Activated naive CD4-positive, alpha-beta T cell treated with Interleukin-2 at 50 U/mL for 16 hours (primary cell): Measurements from ENCODE around the gene FAM163A.
A peak's percentile ranks its signal among the peaks of the same experiment; 100 is the strongest.
"Not testable (repeated sequence)": the region's sequence is repeated elsewhere in the genome, so short reads cannot be mapped to it uniquely, and the experiment has no call there.

Experiments used
- DNase-seq: peaks from one replicate; pipeline ENCODE4 v3.0.0-alpha.2; 2020

Gene FAM163A

DNA sequence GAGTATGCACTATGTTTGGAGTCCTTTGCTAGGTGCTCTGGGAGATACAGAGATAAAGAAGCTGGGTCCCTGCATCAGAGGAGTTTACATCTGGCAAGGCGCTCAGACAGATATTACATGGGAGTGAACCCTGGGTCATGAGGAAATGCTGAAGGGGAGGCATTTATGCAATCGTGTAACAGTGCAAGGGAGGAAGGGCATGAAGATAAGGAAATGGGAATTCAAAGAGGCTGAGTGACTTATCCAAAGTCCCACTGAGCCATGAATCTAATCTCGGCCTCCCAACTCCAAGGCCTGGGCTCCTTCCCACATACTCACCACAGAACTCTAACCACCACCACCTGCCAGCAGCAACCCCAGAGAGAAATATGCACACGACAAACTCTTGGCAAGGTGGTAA lies 51.6 kb downstream of the FAM163A start:
- no peak for DNase-seq

GRCh38 chr1:179798213-179798863 lies 55.2 kb downstream of the FAM163A start:
- DNase-seq, result no peak

- no peak for DNase-seq
Observed at GRCh38 chr1:179798864-179799516, 55.9 kb downstream of the FAM163A start.

GRCh38 chr1:179800481-179800880 lies 57.4 kb downstream of the FAM163A start:
- DNase-seq, result no peak

DNA sequence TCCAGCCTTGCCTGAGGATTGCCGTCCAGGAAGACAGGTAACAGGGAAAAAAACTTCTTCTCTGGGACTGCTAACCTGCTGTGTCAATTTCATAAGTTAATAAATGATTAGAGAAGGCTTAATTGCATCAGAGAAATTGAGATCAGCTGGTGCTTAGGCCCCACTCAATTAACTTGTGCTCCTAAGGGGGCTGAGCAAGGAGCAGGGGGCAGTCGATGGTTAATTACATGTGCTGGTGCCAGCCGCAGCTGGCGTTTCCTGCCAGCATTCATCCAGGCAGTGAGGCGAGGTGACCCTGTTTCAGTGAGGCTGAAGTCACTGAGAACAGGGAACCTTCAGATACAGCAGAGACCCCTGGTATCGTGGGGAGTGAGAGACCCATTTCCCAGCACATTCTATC lies 60.0 kb downstream of the FAM163A start:
- DNase-seq, result no peak

DNA sequence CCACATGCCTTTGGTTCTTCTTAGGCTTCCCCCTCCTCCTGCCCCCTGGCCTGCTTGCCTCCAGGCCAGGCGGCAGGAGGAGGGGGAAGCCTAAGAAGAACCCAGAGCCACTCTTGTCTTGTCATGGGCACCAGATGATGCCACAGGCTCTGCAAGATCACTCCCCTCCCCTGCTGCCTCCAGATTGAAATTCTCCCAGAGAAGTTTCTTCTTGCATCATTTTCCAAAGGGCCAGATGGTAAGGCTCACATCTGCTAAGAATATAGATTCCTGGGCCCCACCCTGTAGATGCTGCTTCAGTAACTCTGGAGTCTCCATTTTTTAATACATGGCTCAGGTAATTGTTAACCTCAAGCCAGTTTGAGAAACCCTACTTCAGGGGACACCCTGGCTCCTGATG lies 60.8 kb downstream of the FAM163A start:
- no peak for DNase-seq

- not testable (repeated sequence) for DNase-seq
Observed at GRCh38 chr1:179804417-179804816, 61.3 kb downstream of the FAM163A start.

DNA sequence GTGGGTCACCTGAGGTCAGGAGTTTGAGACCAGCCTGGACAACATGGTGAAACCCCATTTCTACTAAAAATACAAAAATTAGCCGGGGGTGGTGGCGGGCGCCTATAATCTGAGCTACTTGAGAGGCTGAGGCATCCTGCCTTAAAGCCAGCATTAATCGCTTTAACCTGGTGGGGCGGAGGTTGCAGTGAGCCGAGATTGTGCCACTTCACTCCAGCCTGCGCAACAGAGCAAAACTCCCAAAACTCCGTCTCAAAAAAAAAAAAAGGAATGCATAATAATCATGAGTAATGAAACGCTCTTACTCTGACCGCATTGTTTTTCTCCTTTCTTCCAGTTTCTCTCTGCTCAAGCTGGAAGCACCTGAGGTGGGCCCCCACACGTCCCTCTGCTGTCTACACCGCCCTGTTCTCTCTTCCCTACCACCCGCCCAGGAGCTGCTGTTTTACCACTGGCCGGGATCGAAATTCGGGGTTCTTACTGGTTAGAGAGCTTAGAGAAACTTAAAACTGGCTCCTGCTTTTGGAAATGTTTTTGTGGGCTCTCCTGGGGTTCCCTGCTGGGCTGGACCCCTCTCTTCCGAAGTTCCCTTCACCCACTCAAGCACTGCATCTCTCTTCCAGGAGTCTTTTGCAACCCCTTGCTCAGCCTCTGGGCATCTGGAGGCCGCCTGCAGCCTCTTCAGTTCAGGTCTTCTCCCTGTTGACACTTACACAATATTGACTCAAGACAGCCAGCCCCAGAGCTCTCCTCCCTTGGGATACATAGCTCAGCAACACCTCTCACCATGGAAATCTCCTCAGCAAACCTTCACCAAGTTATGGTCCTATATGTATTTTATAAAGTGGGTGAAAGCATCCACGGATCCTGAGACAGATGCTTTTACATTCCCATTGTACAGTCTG lies 62.5 kb downstream of the FAM163A start:
- DNase-seq, result no peak

GRCh38 chr1:179806333-179806732 lies 63.2 kb downstream of the FAM163A start:
- DNase-seq, result no peak

- DNase-seq, result no peak
Observed at GRCh38 chr1:179807291-179807690, 64.2 kb downstream of the FAM163A start.

DNA sequence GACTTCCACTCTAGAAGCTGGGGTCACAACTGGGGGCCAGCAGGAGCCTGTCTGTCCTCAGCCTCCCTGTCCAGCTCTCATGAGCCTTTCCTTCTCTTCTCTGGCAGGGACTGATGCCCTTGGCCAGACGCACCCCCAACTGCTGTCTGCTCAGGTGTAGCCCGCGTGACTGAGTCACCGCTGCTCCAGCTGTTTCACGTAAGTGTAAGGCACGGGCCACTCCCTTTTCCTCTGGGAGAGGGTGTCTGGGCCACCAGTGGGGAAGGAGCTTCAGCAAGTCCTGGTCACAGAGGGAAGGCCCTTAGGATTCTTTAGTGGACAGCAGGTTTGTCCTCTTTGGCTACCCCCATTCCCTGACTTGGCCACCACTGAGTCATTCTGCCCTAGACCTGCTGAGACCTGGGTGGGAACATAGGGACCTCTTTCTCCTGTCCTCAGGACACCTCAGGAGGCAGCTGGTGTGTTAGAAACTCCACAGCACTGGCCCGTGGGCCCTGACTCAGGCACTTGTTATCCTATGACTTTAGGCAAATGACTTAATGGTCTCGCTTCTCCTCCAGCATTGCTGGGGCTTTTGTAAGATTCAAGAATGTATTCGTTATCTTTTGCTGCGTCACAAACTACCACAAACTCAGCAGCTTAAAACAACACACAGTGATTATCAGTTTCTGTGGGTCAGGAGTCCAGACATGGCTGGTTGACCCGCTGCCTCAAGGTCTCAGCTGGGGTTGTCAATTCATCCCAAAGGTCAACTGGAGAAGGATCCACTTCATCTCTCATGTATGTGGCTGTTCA lies 64.8 kb downstream of the FAM163A start:
- no peak for DNase-seq

- DNase-seq, result no peak
Observed at GRCh38 chr1:179808503-179808902, 65.4 kb downstream of the FAM163A start.

- peak; percentile 62 for DNase-seq
Observed at GRCh38 chr1:179809506-179810366, 66.6 kb downstream of the FAM163A start.

DNA sequence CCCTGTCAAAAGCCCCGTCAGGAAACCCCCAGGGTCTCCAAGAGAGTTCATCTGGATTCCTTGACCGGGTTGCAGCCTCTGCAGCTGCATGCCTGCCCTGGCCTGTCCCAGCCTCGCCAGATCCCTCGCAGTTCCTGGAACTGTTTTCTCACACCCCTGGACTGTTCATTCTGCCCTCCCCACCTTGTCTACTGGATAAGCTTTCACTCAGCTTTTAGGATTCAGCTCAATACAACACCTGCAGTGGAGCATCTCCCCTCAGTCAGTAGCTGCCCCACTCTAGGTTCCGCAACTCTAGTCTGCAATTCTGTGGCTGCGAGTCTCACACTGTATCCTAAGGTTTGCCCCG lies 67.2 kb downstream of the FAM163A start:
- no peak for DNase-seq

- DNase-seq, result no peak
Observed at GRCh38 chr1:179812501-179813292, 69.6 kb downstream of the FAM163A start.

DNA sequence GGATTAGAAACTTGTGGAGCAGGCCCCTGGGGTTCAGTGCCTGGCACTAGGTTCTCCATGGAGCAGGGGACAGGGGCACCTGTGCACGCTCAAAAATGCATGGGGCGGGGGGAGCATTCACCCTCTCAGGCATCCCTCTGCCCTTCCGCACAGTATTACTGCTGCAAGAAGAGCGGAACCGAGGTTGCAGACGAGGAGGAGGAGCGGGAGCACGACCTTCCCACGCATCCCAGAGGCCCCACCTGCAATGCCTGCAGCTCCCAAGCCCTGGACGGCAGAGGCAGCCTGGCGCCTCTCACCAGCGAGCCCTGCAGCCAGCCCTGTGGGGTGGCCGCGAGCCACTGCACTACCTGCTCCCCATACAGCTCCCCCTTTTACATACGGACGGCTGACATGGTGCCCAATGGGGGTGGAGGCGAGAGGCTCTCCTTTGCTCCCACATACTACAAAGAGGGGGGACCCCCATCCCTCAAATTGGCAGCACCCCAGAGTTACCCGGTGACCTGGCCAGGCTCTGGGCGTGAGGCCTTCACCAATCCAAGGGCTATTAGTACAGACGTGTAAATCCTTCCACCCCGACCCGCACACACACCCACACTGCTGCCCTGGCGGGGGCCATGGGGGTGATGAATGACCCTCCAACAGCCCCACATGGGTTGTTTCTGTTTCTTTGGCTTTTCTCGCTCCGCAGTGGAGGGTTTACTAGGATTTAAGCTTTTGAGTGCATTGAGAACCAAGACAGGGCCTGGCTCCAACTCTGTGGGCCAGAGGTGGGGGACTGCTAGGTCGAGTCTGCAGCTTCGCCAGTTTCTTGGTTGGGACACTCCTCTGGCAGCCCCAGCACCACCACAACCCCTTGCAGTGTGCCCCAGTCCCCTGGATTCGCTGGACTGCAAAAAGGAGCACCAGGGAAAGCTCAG lies 70.8 kb downstream of the FAM163A start:
- DNase-seq, result no peak

DNA sequence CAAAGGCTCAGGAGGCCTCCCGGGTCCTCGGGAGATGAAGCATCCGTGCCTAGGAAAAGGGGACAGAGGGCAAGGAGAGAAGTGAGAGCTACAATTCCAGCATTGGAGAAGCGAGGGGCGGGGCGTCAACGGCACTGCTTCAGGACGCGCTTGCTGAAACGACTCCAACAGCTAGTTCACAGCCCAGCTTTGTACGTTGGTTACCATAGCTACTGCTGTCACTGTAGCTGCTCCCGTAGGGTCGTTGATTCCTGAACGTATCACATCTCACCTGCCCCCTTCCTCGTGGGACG lies 71.4 kb downstream of the FAM163A start:
- no peak for DNase-seq

DNA sequence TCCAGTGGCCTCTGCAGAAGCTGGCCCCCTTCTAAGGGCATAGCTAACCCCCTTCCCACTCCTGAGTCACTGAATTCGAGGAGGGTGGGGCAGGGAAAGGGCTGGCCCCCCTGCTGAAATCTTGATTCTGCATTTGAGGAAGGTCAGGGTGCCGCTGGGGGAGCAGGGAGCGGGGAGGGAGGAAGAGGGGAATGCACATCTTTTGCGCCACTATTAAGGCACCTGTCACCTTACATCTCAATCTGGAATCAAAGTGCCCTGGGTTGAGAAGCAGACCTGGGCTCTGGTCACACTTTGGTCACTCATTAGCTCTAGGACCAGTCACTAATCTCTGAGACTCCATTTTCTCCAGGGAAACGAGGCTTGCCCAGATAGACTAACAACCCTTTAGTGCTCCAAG lies 72.5 kb downstream of the FAM163A start:
- DNase-seq, result no peak

- no peak for DNase-seq
Observed at GRCh38 chr1:179816196-179816960, 73.3 kb downstream of the FAM163A start.

DNA sequence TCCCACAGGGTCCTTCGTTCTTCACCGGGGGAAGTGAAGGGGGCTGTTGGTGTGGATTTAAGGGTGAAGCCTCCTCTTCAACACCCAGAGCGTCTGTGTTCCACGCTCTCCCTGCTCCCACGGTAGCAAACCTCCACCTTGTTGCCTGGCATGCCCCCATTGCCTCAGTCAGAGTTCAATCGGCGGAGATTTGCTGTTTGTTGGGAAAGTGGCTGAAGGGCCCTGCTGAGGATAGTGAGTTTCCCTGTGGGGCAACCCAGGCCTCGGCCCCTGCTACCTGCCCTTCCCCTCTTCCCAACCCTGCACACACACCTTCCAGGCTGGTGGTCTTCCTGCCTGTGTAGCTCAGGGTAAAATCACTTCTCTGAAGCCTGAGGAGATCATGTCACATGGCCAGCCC lies 74.0 kb downstream of the FAM163A start:
- DNase-seq, result no peak
